Neural cell (in vitro differentiated cells): ENCODE measurements around the gene S1PR2. TPM values are rescaled to one million over a fixed set of nuclear protein-coding genes. Genes with fewer than 3 reads are reported as not detected.
"Not testable (repeated sequence)": the region's sequence is repeated elsewhere in the genome, so short reads cannot be mapped to it uniquely, and the experiment has no call there.

Experiments
- H2AFZ ChIP-seq: fragments of 200-600, 300-800 bp; sonication (generic), shearing (Covaris generic); 2 replicates; pipeline ENCODE4 v1.6.0; 2014; ENCODE audit warnings: low read depth, mild to moderate bottlenecking, antibody characterized with exemption, low read length, moderate library complexity
- H3F3A ChIP-seq: fragments of 200-600 bp; shearing (Covaris generic); 2 replicates; pipeline ENCODE4 v1.6.1; 2016; ENCODE audit warnings: mild to moderate bottlenecking, moderate library complexity, mixed read lengths, antibody characterized with exemption, low read length; ENCODE audit not compliant: insufficient read depth, poor library complexity, severe bottlenecking
- H3K27ac ChIP-seq: fragments of 200-600, 300-800 bp; sonication (generic), shearing (Covaris generic); 2 replicates; pipeline ENCODE4 v1.5.1; 2014; ENCODE audit warnings: mild to moderate bottlenecking, low read length, moderate library complexity
- H3K27me3 ChIP-seq: fragments of 300-800, 200-600 bp; sonication (generic), shearing (Covaris generic); 2 replicates; pipeline ENCODE4 v1.6.0; 2014; ENCODE audit warnings: mild to moderate bottlenecking, low read depth, low read length, moderate library complexity; ENCODE audit not compliant: insufficient read depth
- H3K36me3 ChIP-seq: fragments of 300-800, 200-600 bp; sonication (generic), shearing (Covaris generic); 2 replicates; pipeline ENCODE4 v1.5.1; 2014; ENCODE audit warnings: mild to moderate bottlenecking, antibody characterized with exemption, low read length, moderate library complexity; ENCODE audit not compliant: insufficient read depth
- H3K4me2 ChIP-seq: fragments of 300-800, 200-600 bp; sonication (generic), shearing (Covaris generic); 2 replicates; pipeline ENCODE4 v1.6.0; 2014; ENCODE audit warnings: mild to moderate bottlenecking, low read length
- H3K4me3 ChIP-seq: fragments of 300-800, 200-600 bp; sonication (generic), shearing (Covaris generic); 2 replicates; pipeline ENCODE4 v1.5.1; 2014; ENCODE audit warnings: mild to moderate bottlenecking, low read length, moderate library complexity
- H3K79me2 ChIP-seq: fragments of 200-600 bp; shearing (Covaris generic); replicated peaks from 2 replicates; pipeline ENCODE4 v1.6.0; 2014; ENCODE audit warnings: mild to moderate bottlenecking, low read length, moderate library complexity; ENCODE audit not compliant: insufficient read depth
- H3K9ac ChIP-seq: fragments of 300-800, 200-600 bp; sonication (generic), shearing (Covaris generic); 2 replicates; pipeline ENCODE4 v1.6.1; 2016; ENCODE audit warnings: mild to moderate bottlenecking, low read length, mixed read lengths
- H3K9me2 ChIP-seq: fragments of 200-600 bp; shearing (Covaris generic); 2 replicates; pipeline ENCODE4 v1.6.1; 2016; ENCODE audit warnings: mild to moderate bottlenecking, low read length, mixed read lengths; ENCODE audit not compliant: insufficient read depth
- H3K9me3 ChIP-seq: fragments of 200-600, 300-800 bp; sonication (generic), shearing (Covaris generic); 2 replicates; pipeline ENCODE4 v1.6.1; 2016; ENCODE audit warnings: mild to moderate bottlenecking, mixed run types, low read length, moderate library complexity, mixed read lengths
- H4K20me1 ChIP-seq: fragments of 200-600 bp; shearing (Covaris generic); 2 replicates; pipeline ENCODE4 v1.6.1; 2016; ENCODE audit warnings: mild to moderate bottlenecking, mixed run types; ENCODE audit not compliant: insufficient read depth
- CTCF ChIP-seq: fragments of 450-650 bp; IDR thresholded peaks from 2 replicates; pipeline ENCODE4 v1.5.1; 2014; ENCODE audit warnings: antibody characterized with exemption, mild to moderate bottlenecking, moderate library complexity; ENCODE audit not compliant: poor library complexity, severe bottlenecking
- EP300 ChIP-seq: fragments of 450-650 bp; conservative IDR thresholded peaks from 2 replicates; pipeline ENCODE4 v1.6.1; 2014; ENCODE audit warnings: antibody characterized with exemption, mild to moderate bottlenecking, moderate library complexity; ENCODE audit not compliant: poor library complexity, severe bottlenecking
- EZH2 ChIP-seq: fragments of 200-600, 300-800 bp; shearing (Covaris generic), sonication (generic); IDR thresholded peaks from 2 replicates; pipeline ENCODE4 v1.6.1; 2014; ENCODE audit warnings: antibody characterized with exemption, low read length, borderline replicate concordance, mild to moderate bottlenecking; ENCODE audit not compliant: insufficient read depth, poor library complexity, severe bottlenecking
- MXI1 ChIP-seq: fragments of 450-650 bp; conservative IDR thresholded peaks from 2 replicates; pipeline ENCODE4 v1.6.1; 2014; ENCODE audit warnings: antibody characterized with exemption, mild to moderate bottlenecking; ENCODE audit not compliant: poor library complexity, severe bottlenecking
- POLR2AphosphoS5 ChIP-seq: IDR thresholded peaks from 2 replicates; pipeline ENCODE4 v1.6.1; 2012
- RAD21 ChIP-seq: fragments of 450-650 bp; conservative IDR thresholded peaks from 2 replicates; pipeline ENCODE4 v1.6.1; 2014; ENCODE audit warnings: antibody characterized with exemption, mild to moderate bottlenecking, moderate library complexity
- REST ChIP-seq: IDR thresholded peaks from 2 replicates; pipeline ENCODE4 v1.6.1; 2012; ENCODE audit warnings: borderline replicate concordance
- SMC3 ChIP-seq: fragments of 450-650 bp; conservative IDR thresholded peaks from 2 replicates; pipeline ENCODE4 v1.6.1; 2014; ENCODE audit warnings: antibody characterized with exemption, mild to moderate bottlenecking, moderate library complexity; ENCODE audit not compliant: poor library complexity
- TAF1 ChIP-seq: IDR thresholded peaks from 2 replicates; pipeline ENCODE4 v1.6.1; 2012; ENCODE audit warnings: low read depth
- polyA plus RNA-seq: library from polyadenylated mRNA; depleted of rRNA; stranded (reverse); fragments of >200 nt; gene quantifications from 2 replicates; pipeline ENCODE4 v1.2.3, GENCODE V29; 2014

S1PR2 gene
- polyA plus RNA-seq, 1 donor from 2014 or later, result 7.5 TPM

- Histone ChIP-seq H2AFZ (no peak overlapping the region), H3K9me2 (no peaks in the 10 kb centered on the region), H3K9me3 (no peaks in the 10 kb centered on the region), H3K9ac (no peak overlapping the region), H3K79me2 (no peaks in the 10 kb centered on the region), H4K20me1 (no peaks in the 10 kb centered on the region), H3K27me3 (no peaks in the 10 kb centered on the region), H3F3A (no peaks in the 10 kb centered on the region), H3K4me2 (no peak overlapping the region), H3K4me3 (no peak overlapping the region), H3K36me3 (no peaks in the 10 kb centered on the region), H3K27ac (no peak overlapping the region)
- TF ChIP-seq EZH2 (no peak), MXI1 (no peak), EP300 (no peak), REST (no peak), RAD21 (no peak), SMC3 (no peak), TAF1 (no peak), POLR2AphosphoS5 (no peak), CTCF (no peak)
Observed at GRCh38 chr19:10238172-10238783, 7.1 kb upstream of the S1PR2 start.

- TF ChIP-seq REST (no peak), TAF1 (no peak), MXI1 (no peak), RAD21 (no peak), SMC3 (no peak), CTCF (no peak), POLR2AphosphoS5 (no peak), EZH2 (no peak), EP300 (no peak)
- no peak overlapping the region for H3K4me2 ChIP-seq
- H3K9me3 ChIP-seq, result no peaks in the 10 kb centered on the region
- H2AFZ ChIP-seq, result no peak overlapping the region
- no peaks in the 10 kb centered on the region for H3K27me3 ChIP-seq
- no peak overlapping the region for H3K27ac ChIP-seq
- no peaks in the 10 kb centered on the region for H3K9me2 ChIP-seq
- no peaks in the 10 kb centered on the region for H4K20me1 ChIP-seq
- H3K36me3 ChIP-seq, result no peaks in the 10 kb centered on the region
- H3F3A ChIP-seq, result no peaks in the 10 kb centered on the region
- no peak overlapping the region for H3K4me3 ChIP-seq
- H3K79me2 ChIP-seq, result no peaks in the 10 kb centered on the region
- no peak overlapping the region for H3K9ac ChIP-seq
Observed at GRCh38 chr19:10237702-10238101, 6.6 kb upstream of the S1PR2 start.

GRCh38 chr19:10235409-10235808 lies 4.3 kb upstream of the S1PR2 start:
- not testable (repeated sequence) for H3K27me3 ChIP-seq, H3K9ac ChIP-seq, H3K36me3 ChIP-seq, H3K27ac ChIP-seq, H3K9me3 ChIP-seq, H3K4me2 ChIP-seq, H4K20me1 ChIP-seq, H2AFZ ChIP-seq, H3K9me2 ChIP-seq, H3F3A ChIP-seq, H3K79me2 ChIP-seq, H3K4me3 ChIP-seq
